Activated CD4-positive, alpha-beta memory T cell treated with anti-CD3 and anti-CD28 coated beads for 36 hours (primary cell): Measurements from ENCODE around the gene CHD2. TPM values are rescaled to one million over a fixed set of nuclear protein-coding genes. Genes with fewer than 3 reads are reported as not detected.

Experiments used
- CTCF ChIA-PET: fragments of 350-600 bp; sonication (Branson Sonifier 250); formaldehyde crosslinking; loops from one replicate; lab custom pipeline; 2021; ENCODE audit warnings: antibody characterized with exemption, inconsistent platforms; lab: Charles Lee
- POLR2A ChIA-PET: fragments of 350-600 bp; sonication (Branson Sonifier 250); formaldehyde crosslinking; loops from one replicate; lab custom pipeline; 2021; ENCODE audit warnings: antibody characterized with exemption; lab: Charles Lee
- DNase-seq: peaks from one replicate; pipeline ENCODE4 v3.0.0-alpha.2; 2020
- H3K27ac Mint-ChIP-seq: one replicate; pipeline ENCODE4 v1.8.0; 2021; ENCODE audit warnings: mixed read lengths
- H3K27me3 Mint-ChIP-seq: one replicate; pipeline ENCODE4 v1.8.0; 2021; ENCODE audit warnings: mixed read lengths
- H3K36me3 Mint-ChIP-seq: one replicate; pipeline ENCODE4 v1.8.0; 2021; ENCODE audit warnings: mixed read lengths
- H3K4me1 Mint-ChIP-seq: one replicate; pipeline ENCODE4 v1.8.0; 2021; ENCODE audit warnings: low read depth, mixed read lengths
- H3K4me3 Mint-ChIP-seq: one replicate; pipeline ENCODE4 v1.8.0; 2021; ENCODE audit warnings: mild to moderate bottlenecking, mixed read lengths
- H3K9me3 Mint-ChIP-seq: one replicate; pipeline ENCODE4 v1.8.0; 2021; ENCODE audit warnings: mixed read lengths
- intact Hi-C: fragments of 100-400 bp; cut with micrococcal nuclease; formaldehyde crosslinking; loops from one replicate; pipeline ENCODE4 v1.15.1; 2023
- total RNA-seq, 2 experiments: library from RNA; stranded (reverse); gene quantifications; one replicate each; pipeline ENCODE4 v1.2.3, GENCODE V29; 2021

CHD2 gene
- total RNA-seq, 2 experiments from 2014 or later: 113 to 121 TPM

- Mint-ChIP-seq H3K4me3 (peak overlapping the region; percentile 45), H3K27ac (peak overlapping the region; percentile 97), H3K4me1 (peaks cover 32% of the 10 kb centered on the region), H3K36me3 (peaks cover 18% of the 10 kb centered on the region), H3K27me3 (no peaks in the 10 kb centered on the region), H3K9me3 (no peaks in the 10 kb centered on the region)
- POLR2A ChIA-PET: interaction anchor here (0.6 to 18.2 kb wide), 7 partner anchors 16 to 70 kb away, joined by 3 to 733 read pairs (median 135); partner anchors contain the start of gene CHD2
- DNase-seq: peak; percentile 37
- CTCF ChIA-PET: interaction anchor here (1.0 to 8.5 kb wide), 6 partner anchors 36 to 83 kb away, joined by 3 to 79 read pairs (median 5); no protein-coding TSS in a partner anchor
- intact Hi-C loops: no loop called here
These were observed 20.0 kb upstream of the CHD2 start for GRCh38 chr15:92879949-92880725.

DNA sequence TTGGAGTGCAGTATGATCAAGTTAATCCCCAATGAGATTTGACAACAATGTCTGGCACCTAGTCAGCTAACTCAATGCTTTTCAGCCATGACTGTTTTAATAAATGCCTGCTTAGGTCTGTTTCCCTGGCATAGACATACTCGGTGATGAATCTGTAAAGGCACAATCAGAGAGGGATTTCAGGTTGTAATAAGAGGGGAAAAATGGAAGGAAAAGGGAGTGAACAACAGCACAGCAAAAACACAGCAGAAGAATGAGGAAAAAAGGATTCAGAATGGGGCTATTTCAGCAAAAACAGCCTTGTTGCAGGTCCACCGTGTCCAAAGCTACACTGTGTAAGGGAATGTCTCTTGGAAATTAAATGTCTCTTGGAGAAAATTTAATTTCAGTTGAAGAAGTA lies 19.3 kb upstream of the CHD2 start:
- Mint-ChIP-seq H3K27ac (peak overlapping the region; percentile 97), H3K4me1 (peaks cover 34% of the 10 kb centered on the region), H3K27me3 (no peaks in the 10 kb centered on the region), H3K36me3 (peaks cover 25% of the 10 kb centered on the region), H3K9me3 (no peaks in the 10 kb centered on the region), H3K4me3 (peak overlapping the region; percentile 49)
- DNase-seq: no peak
- intact Hi-C loops: no loop called here
- ChIA-PET CTCF (interaction anchor here (0.7 to 8.5 kb wide), 6 partner anchors 15 to 165 kb away, joined by 3 to 79 read pairs (median 6); no protein-coding TSS in a partner anchor), POLR2A (interaction anchor here (0.5 to 18.2 kb wide), 7 partner anchors 14 to 71 kb away, joined by 3 to 733 read pairs (median 135); partner anchors contain the start of gene CHD2)

DNA sequence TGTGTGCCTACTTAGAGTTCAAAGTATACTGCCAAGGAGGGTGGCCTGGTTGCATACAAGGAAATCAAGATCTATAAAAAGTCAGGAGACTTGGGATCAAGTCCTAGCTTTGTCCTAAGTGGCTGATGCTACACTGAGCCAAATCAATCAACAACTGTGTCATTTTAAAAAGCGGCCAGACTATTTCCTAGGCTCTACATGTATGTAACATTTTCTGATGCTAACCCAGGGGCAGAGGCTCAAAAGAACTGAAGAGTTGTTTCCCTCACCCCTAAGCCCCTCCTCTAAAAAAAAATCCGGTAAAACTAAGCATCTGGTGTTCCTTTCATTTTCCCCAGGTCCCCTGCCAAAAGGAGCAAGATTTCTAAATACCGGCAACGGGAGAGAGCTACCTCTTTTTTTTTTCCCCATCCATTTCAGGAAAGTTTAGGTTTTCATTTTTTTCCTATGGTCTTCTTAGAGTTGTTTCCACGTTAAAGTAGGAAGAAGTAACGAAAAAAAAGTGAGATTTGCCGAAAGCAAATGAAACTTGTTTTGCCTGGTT lies 18.8 kb upstream of the CHD2 start:
- Mint-ChIP-seq H3K9me3 (no peaks in the 10 kb centered on the region), H3K4me3 (peak overlapping the region; percentile 96), H3K27me3 (no peaks in the 10 kb centered on the region), H3K36me3 (peaks cover 30% of the 10 kb centered on the region), H3K27ac (peak overlapping the region; percentile 97), H3K4me1 (peaks cover 37% of the 10 kb centered on the region)
- DNase-seq: no peak
- intact Hi-C loops: no loop called here
- CTCF ChIA-PET: interaction anchor here (0.7 to 8.5 kb wide), 7 partner anchors 15 to 164 kb away, joined by 3 to 79 read pairs (median 6); no protein-coding TSS in a partner anchor
- POLR2A ChIA-PET: interaction anchor here (0.5 to 18.2 kb wide), 11 partner anchors 10 to 77 kb away, joined by 3 to 733 read pairs (median 27); partner anchors contain the start of gene CHD2

DNA sequence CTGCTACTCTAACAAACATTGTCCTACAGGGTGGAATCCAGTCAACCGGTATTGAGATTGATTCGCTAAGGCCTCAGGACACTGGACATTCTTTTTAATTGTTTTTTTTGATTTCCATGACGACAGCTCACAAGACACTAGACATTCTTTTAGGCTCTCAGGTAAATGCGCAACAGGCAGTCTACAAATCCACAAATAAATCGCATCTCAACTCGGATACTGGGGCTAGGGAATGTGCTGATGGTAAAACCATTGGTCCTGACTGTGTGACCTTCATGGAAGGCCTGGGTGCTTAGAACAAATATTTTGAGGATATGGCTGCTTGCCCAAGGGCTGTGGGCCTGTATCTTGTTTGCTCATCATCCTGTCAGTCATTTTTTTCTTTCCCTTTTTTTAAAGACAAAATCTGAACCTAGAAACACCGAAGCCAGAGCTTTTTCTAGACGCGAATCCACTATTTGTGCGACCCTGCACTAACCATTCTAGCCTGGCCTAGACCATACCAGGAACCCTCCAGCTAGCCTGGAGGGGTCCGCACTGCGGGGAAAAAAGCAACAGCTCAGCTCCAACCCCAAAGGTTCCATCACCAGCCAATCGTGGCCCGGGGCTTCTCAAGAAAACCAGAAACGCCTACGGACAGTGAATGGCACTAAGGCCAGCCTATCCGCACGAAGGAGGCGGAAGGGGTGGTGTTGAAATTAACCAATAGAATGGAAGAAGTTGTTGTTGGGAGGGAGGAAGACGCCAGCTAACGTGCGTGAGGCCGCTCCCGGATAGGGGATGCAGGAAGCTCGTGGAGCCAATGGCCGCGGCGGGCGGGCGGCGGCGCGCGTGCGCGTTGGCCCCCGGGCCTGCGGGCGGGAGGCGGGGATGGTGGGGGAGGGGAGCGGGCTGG lies 18.1 kb upstream of the CHD2 start:
- no peaks in the 10 kb centered on the region for H3K9me3 Mint-ChIP-seq
- POLR2A ChIA-PET: interaction anchor here (0.6 to 18.2 kb wide), 30 partner anchors 9 to 1028 kb away, joined by 3 to 733 read pairs (median 6); partner anchors contain the start of gene CHD2
- H3K27ac Mint-ChIP-seq: peak overlapping the region; percentile 97
- H3K4me1 Mint-ChIP-seq: peaks cover 43% of the 10 kb centered on the region
- peaks cover 37% of the 10 kb centered on the region for H3K36me3 Mint-ChIP-seq
- DNase-seq: peak; percentile 99
- H3K27me3 Mint-ChIP-seq: no peaks in the 10 kb centered on the region
- CTCF ChIA-PET: interaction anchor here (0.7 to 8.5 kb wide), 18 partner anchors 14 to 85 kb away, joined by 3 to 79 read pairs (median 4); partner anchors contain the start of gene CHD2
- intact Hi-C loops: loop anchor here (1.0 kb wide), 7 partner anchors 18 to 73 kb away; partner anchors contain the start of gene CHD2
- peak overlapping the region; percentile 96 for H3K4me3 Mint-ChIP-seq

DNA sequence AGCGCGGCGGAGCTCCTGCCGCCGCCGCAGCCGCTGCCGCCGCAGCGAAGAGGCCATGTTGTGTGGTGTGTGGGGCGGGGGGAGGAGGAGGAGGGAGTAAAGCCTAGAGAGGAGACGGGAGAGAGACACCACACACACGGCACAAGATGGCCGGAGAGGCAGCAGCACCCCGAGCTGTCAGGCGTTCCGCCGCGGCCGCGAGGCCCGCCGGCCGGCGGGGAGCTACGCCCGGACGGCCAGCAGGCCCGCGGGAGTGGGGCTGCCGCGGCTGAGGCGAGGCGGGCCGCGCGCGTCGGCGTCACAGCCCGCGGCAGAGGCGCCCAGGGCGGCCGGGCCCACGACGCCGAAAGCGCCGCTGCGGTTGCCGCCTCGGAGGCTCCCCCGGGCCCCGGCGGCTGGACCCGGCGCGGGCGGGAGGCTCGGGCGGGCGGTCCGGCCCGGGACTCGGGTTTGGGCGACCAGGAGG lies 17.4 kb upstream of the CHD2 start:
- peaks cover 47% of the 10 kb centered on the region for H3K4me1 Mint-ChIP-seq
- peak overlapping the region; percentile 98 for H3K4me3 Mint-ChIP-seq
- peak overlapping the region; percentile 97 for H3K27ac Mint-ChIP-seq
- intact Hi-C loops: loop anchor here (1.0 kb wide), 7 partner anchors 18 to 73 kb away; partner anchors contain the start of gene CHD2
- no peak for DNase-seq
- CTCF ChIA-PET: interaction anchor here (0.7 to 8.5 kb wide), 17 partner anchors 19 to 85 kb away, joined by 3 to 79 read pairs (median 4); partner anchors contain the start of gene CHD2
- H3K36me3 Mint-ChIP-seq: peaks cover 43% of the 10 kb centered on the region
- POLR2A ChIA-PET: interaction anchor here (0.6 to 18.2 kb wide), 31 partner anchors 8 to 1028 kb away, joined by 3 to 733 read pairs (median 6); partner anchors contain the start of gene CHD2
- no peaks in the 10 kb centered on the region for H3K9me3 Mint-ChIP-seq
- no peaks in the 10 kb centered on the region for H3K27me3 Mint-ChIP-seq

- POLR2A ChIA-PET: interaction anchor here (0.6 to 18.2 kb wide), 21 partner anchors 10 to 100 kb away, joined by 3 to 733 read pairs (median 12); partner anchors contain the start of gene CHD2
- Mint-ChIP-seq H3K36me3 (peaks cover 48% of the 10 kb centered on the region), H3K4me1 (peaks cover 52% of the 10 kb centered on the region), H3K27me3 (no peaks in the 10 kb centered on the region), H3K27ac (peak overlapping the region; percentile 99), H3K4me3 (peak overlapping the region; percentile 98), H3K9me3 (no peaks in the 10 kb centered on the region)
- CTCF ChIA-PET: interaction anchor here (1.0 to 8.5 kb wide), 11 partner anchors 19 to 79 kb away, joined by 3 to 79 read pairs (median 4); partner anchors contain the start of gene CHD2
- peak; percentile 43 for DNase-seq
- intact Hi-C loops: no loop called here
These were observed 16.8 kb upstream of the CHD2 start for GRCh38 chr15:92883163-92883875.

DNA sequence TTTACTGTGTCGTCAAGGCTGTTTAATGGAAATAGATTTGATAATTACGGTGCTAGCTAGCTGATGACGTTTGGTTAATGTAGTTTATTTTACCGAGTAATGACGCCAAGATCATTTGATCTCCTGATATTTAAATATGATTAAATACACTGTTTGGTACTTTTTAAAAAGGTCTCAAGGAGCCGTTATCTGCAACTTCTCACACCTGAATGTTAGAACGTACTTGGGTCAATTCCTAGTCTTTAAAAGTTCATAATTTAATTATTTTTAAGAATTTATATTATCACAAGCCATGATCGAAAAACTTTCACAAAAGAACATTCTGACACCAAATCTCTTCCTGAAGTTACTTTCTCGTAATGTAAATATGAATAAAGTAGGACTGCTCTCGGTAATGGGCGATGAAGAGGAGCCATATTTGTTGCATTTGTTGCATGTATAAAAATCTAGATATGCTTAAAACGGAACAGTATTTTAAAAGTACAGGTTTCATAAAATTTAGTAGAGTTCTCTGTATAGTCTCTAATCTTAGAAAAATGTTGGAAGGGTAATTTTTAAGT lies 16.2 kb upstream of the CHD2 start:
- no peaks in the 10 kb centered on the region for H3K9me3 Mint-ChIP-seq
- ChIA-PET CTCF (interaction anchor here (1.0 to 8.5 kb wide), 7 partner anchors 18 to 74 kb away, joined by 3 to 79 read pairs (median 13); partner anchors contain the start of gene CHD2), POLR2A (interaction anchor here (0.6 to 18.2 kb wide), 11 partner anchors 11 to 80 kb away, joined by 3 to 733 read pairs (median 21); partner anchors contain the start of gene CHD2)
- no peak for DNase-seq
- intact Hi-C loops: no loop called here
- H3K27me3 Mint-ChIP-seq: no peaks in the 10 kb centered on the region
- H3K36me3 Mint-ChIP-seq: peaks cover 53% of the 10 kb centered on the region
- H3K4me3 Mint-ChIP-seq: peak overlapping the region; percentile 98
- peak overlapping the region; percentile 99 for H3K27ac Mint-ChIP-seq
- peaks cover 52% of the 10 kb centered on the region for H3K4me1 Mint-ChIP-seq

GRCh38 chr15:92884436-92885223 lies 15.5 kb upstream of the CHD2 start:
- Mint-ChIP-seq H3K27ac (peak overlapping the region; percentile 99), H3K27me3 (no peaks in the 10 kb centered on the region), H3K9me3 (no peaks in the 10 kb centered on the region), H3K4me3 (peak overlapping the region; percentile 98), H3K4me1 (peaks cover 52% of the 10 kb centered on the region), H3K36me3 (peaks cover 56% of the 10 kb centered on the region)
- ChIA-PET CTCF (interaction anchor here (0.7 to 8.5 kb wide), 7 partner anchors 11 to 75 kb away, joined by 3 to 79 read pairs (median 4); partner anchors contain the start of gene CHD2), POLR2A (interaction anchor here (0.6 to 18.2 kb wide), 11 partner anchors 10 to 80 kb away, joined by 3 to 733 read pairs (median 21); partner anchors contain the start of gene CHD2)
- DNase-seq: no peak
- intact Hi-C loops: no loop called here
